Endothelial cell of umbilical vein (primary cell): ENCODE measurements around the gene PIAS2. TPM values are rescaled to one million over a fixed set of nuclear protein-coding genes. Genes with fewer than 3 reads are reported as not detected.
"Not testable (repeated sequence)": the region's sequence is repeated elsewhere in the genome, so short reads cannot be mapped to it uniquely, and the experiment has no call there.

Experiments used
- BruUV-seq: library from RNA; stranded (reverse); fragments of 400-500 nt; replicated peaks from 2 replicates; lab custom pipeline; 2021; lab: Mats Ljungman, UMichigan
- CTCF ChIA-PET: fragments of 300-600, 350-600 bp; sonication (Branson Sonifier 250); formaldehyde crosslinking; loops from one replicate; lab custom pipeline; 2021; ENCODE audit warnings: antibody characterized with exemption, inconsistent platforms; lab: Charles Lee
- POLR2A ChIA-PET: fragments of 300-600, 350-600 bp; sonication (Branson Sonifier 250); formaldehyde crosslinking; loops from one replicate; lab custom pipeline; 2021; ENCODE audit warnings: antibody characterized with exemption, inconsistent platforms; lab: Charles Lee
- DNase-seq: peaks from one replicate; pipeline ENCODE4 v3.0.0-alpha.2; 2011; ENCODE audit warnings: low read depth, low spot score
- FAIRE-seq: peaks from 2 replicates; lab custom pipeline; 2011; peaks lifted over from hg19 to GRCh38; lab: Jason Lieb, UNC
- H2AFZ ChIP-seq: 2 replicates; pipeline ENCODE4 v1.6.0; 2012; ENCODE audit warnings: low read depth, low read length, control low read depth, inconsistent platforms
- H3K27ac ChIP-seq: 2 replicates; pipeline ENCODE4 v1.5.1; 2011; ENCODE audit warnings: low read depth, mild to moderate bottlenecking, control low read depth, low read length, moderate library complexity; ENCODE audit not compliant: insufficient read depth
- H3K27me3 ChIP-seq, 2 experiments: 2 replicates each; pipeline versions ENCODE4 v1.6.0 to v1.6.1; 2011; ENCODE audit warnings: low read length in 2 of 2, mixed read lengths in 1 of 2; ENCODE audit not compliant: control insufficient read depth in 2 of 2, insufficient read depth in 2 of 2
- H3K36me3 ChIP-seq, 2 experiments: 2 replicates in 1 of 2; 3 replicates in 1 of 2; pipeline ENCODE4 v1.5.1; 2011; ENCODE audit warnings: low read length in 2 of 2, mild to moderate bottlenecking in 1 of 2, moderate library complexity in 1 of 2; ENCODE audit not compliant: control insufficient read depth in 2 of 2, insufficient read depth in 2 of 2; ENCODE audit errors: extremely low read depth in 1 of 2
- H3K4me1 ChIP-seq: 3 replicates; pipeline ENCODE4 v1.5.1; 2011; ENCODE audit warnings: mild to moderate bottlenecking, low read length; ENCODE audit not compliant: control insufficient read depth, insufficient read depth; ENCODE audit errors: extremely low read depth
- H3K4me2 ChIP-seq: 2 replicates; pipeline ENCODE4 v1.6.1; 2011; ENCODE audit warnings: low read length, control low read depth, mixed read lengths; ENCODE audit not compliant: insufficient read depth
- H3K4me3 ChIP-seq, 3 experiments: fragments of 200-600 bp in 1 of 3; sonication (generic), shearing (Covaris generic) in 1 of 3; replicated peaks in 1 of 3; 2 replicates each; pipeline ENCODE4 v1.5.1; 2011 to 2016; ENCODE audit warnings: control low read depth in 3 of 3, low read length in 3 of 3, mild to moderate bottlenecking in 2 of 3, inconsistent platforms in 1 of 3, low read depth in 1 of 3, moderate library complexity in 1 of 3; ENCODE audit not compliant: insufficient read depth in 1 of 3
- H3K79me2 ChIP-seq: 2 replicates; pipeline ENCODE4 v1.6.0; 2012; ENCODE audit warnings: low read length, inconsistent platforms; ENCODE audit not compliant: control insufficient read depth, insufficient read depth
- H3K9ac ChIP-seq: replicated peaks from 2 replicates; pipeline ENCODE3; 2011; ENCODE audit warnings: low read length, control low read depth; ENCODE audit not compliant: insufficient read depth; ENCODE audit errors: extremely low read depth
- H3K9me1 ChIP-seq: replicated peaks from 3 replicates; pipeline ENCODE4 v1.6.0; 2011; ENCODE audit warnings: mild to moderate bottlenecking, low read length; ENCODE audit not compliant: control insufficient read depth, insufficient read depth; ENCODE audit errors: extremely low read depth
- H3K9me3 ChIP-seq: replicated peaks from 2 replicates; pipeline ENCODE4 v1.5.1; 2012; ENCODE audit warnings: low read length, inconsistent platforms; ENCODE audit not compliant: control insufficient read depth, insufficient read depth
- H4K20me1 ChIP-seq: replicated peaks from 2 replicates; pipeline ENCODE3; 2011; ENCODE audit warnings: mild to moderate bottlenecking, low read length; ENCODE audit not compliant: control insufficient read depth, insufficient read depth; ENCODE audit errors: extremely low read depth
- CTCF ChIP-seq, 2 donors: IDR thresholded peaks; 1 replicate in 1 of 2; 2 replicates in 1 of 2; pipeline ENCODE4 v1.5.1; 2011; ENCODE audit warnings: low read length in 2 of 2, mild to moderate bottlenecking in 2 of 2, moderate library complexity in 2 of 2, control low read depth in 1 of 2, inconsistent platforms in 1 of 2, low read depth in 1 of 2; ENCODE audit not compliant: insufficient read depth in 1 of 2; ENCODE audit errors: extremely low read depth in 1 of 2
- EZH2 ChIP-seq: IDR thresholded peaks from 2 replicates; pipeline ENCODE4 v1.6.1; 2012; ENCODE audit warnings: borderline replicate concordance, low read depth, mild to moderate bottlenecking, moderate library complexity, low read length, inconsistent platforms; ENCODE audit not compliant: severe bottlenecking
- FOS ChIP-seq: IDR thresholded peaks from 2 replicates; pipeline ENCODE4 v1.6.1; 2011; ENCODE audit warnings: mild to moderate bottlenecking, low read length, moderate library complexity, borderline replicate concordance; ENCODE audit not compliant: insufficient read depth
- GATA2 ChIP-seq: IDR thresholded peaks from 2 replicates; pipeline ENCODE4 v1.7.0; 2011; ENCODE audit warnings: low read depth, mild to moderate bottlenecking, moderate library complexity, mixed read lengths, low read length; ENCODE audit not compliant: insufficient read length, insufficient read depth
- JUN ChIP-seq: IDR thresholded peaks from 2 replicates; pipeline ENCODE4 v1.6.1; 2011; ENCODE audit warnings: borderline replicate concordance, low read depth; ENCODE audit not compliant: insufficient read length, insufficient read depth
- MAX ChIP-seq: IDR thresholded peaks from 2 replicates; pipeline ENCODE4 v1.6.1; 2011; ENCODE audit not compliant: insufficient read depth, insufficient read length
- MYC ChIP-seq: IDR thresholded peaks from one replicate; pipeline ENCODE4 v1.6.1; 2011; ENCODE audit warnings: mild to moderate bottlenecking, low read depth, low read length
- POLR2A ChIP-seq: IDR thresholded peaks from 2 replicates; pipeline ENCODE4 v1.6.1; 2012; ENCODE audit warnings: low read depth, mild to moderate bottlenecking, control low read depth, low read length
- POLR2AphosphoS5 ChIP-seq: IDR thresholded peaks from 2 replicates; pipeline ENCODE4 v1.6.1; 2012; ENCODE audit warnings: low read depth, mild to moderate bottlenecking, control low read depth, low read length, moderate library complexity; ENCODE audit not compliant: insufficient read depth
- dilution Hi-C: fragments of 300-500 bp; cut with MboI; formaldehyde crosslinking; loops from one replicate; pipeline ENCODE4 v1.15.0; 2019; ENCODE audit warnings: low sequenced_read_pairs; ENCODE audit not compliant: extremely low pct_ligation_motif_present
- intact Hi-C: fragments of 100-400 bp; cut with micrococcal nuclease; formaldehyde crosslinking; loops from one replicate; pipeline ENCODE4 v1.10.0; 2022
- polyA plus RNA-seq, 4 experiments: library from polyadenylated mRNA; depleted of rRNA in 3 of 4; stranded (reverse) in 3 of 4; unstranded in 1 of 4; fragments of >200 nt; gene quantifications; 2 replicates each; pipeline versions ENCODE4 v1.2.1 to v1.2.3, GENCODE V29; 2011 to 2012; ENCODE audit warnings: missing spikeins in 1 of 4
- total RNA-seq: library from RNA; stranded (reverse); gene quantifications from 2 replicates; pipeline ENCODE4 v1.2.3, GENCODE V29; 2021

PIAS2 gene
- total and polyA plus RNA-seq, 2 donors (not counting 3 experiments of a cell fraction or from before 2014, with no cell fraction given), result 7.0 to 34.3 TPM

GRCh38 chr18:46809145-46809544, 108.2 kb downstream of the PIAS2 start:
- dilution Hi-C loops, result no loop called here
- no peaks in the 10 kb centered on the region for H4K20me1 ChIP-seq
- no peak overlapping the region for H3K4me2 ChIP-seq
- CTCF ChIA-PET, result no interaction called here
- no peak overlapping the region for H3K9ac ChIP-seq
- H3K9me1 ChIP-seq, result no peaks in the 10 kb centered on the region
- no TSS peak for BruUV-seq
- no peaks in the 10 kb centered on the region for H3K36me3 ChIP-seq
- no peak overlapping the region for H3K27ac ChIP-seq
- POLR2A ChIA-PET, result no interaction called here
- no peaks in the 10 kb centered on the region for H3K27me3 ChIP-seq
- FAIRE-seq (no peak), DNase-seq (no peak)
- TF ChIP-seq EZH2, result no peak
- no peak for TF ChIP-seq MAX
- TF ChIP-seq CTCF (IDR thresholded peaks at IDR 0.05; ENCODE audit: extremely low read depth in 1 of 2, insufficient read depth in 1 of 2, low read depth in 1 of 2, low read length in 2 of 2), result no peak
- TF ChIP-seq FOS, result no peak
- TF ChIP-seq JUN, result no peak
- TF ChIP-seq POLR2AphosphoS5, result no peak
- no peak for TF ChIP-seq GATA2
- no peak for TF ChIP-seq POLR2A
- no peak for TF ChIP-seq MYC
- no peak overlapping the region for H3K4me3 ChIP-seq
- H3K4me1 ChIP-seq, result no peaks in the 10 kb centered on the region
- no peaks in the 10 kb centered on the region for H3K9me3 ChIP-seq
- H2AFZ ChIP-seq, result no peak overlapping the region
- intact Hi-C loops, result no loop called here
- H3K79me2 ChIP-seq, result no peaks in the 10 kb centered on the region

- H3K9ac ChIP-seq, H3K9me3 ChIP-seq, POLR2A ChIA-PET, CTCF ChIA-PET, BruUV-seq, H3K4me2 ChIP-seq, dilution Hi-C loops, DNase-seq, FAIRE-seq, H3K79me2 ChIP-seq, H3K9me1 ChIP-seq, H3K4me1 ChIP-seq, H4K20me1 ChIP-seq, H3K36me3 ChIP-seq, intact Hi-C loops, H3K27me3 ChIP-seq, H3K27ac ChIP-seq, H3K4me3 ChIP-seq, H2AFZ ChIP-seq: not testable (repeated sequence)
Observed at GRCh38 chr18:46795945-46796344, 121.4 kb downstream of the PIAS2 start.
